ENCODE results near the gene OCEL1.

DNA sequence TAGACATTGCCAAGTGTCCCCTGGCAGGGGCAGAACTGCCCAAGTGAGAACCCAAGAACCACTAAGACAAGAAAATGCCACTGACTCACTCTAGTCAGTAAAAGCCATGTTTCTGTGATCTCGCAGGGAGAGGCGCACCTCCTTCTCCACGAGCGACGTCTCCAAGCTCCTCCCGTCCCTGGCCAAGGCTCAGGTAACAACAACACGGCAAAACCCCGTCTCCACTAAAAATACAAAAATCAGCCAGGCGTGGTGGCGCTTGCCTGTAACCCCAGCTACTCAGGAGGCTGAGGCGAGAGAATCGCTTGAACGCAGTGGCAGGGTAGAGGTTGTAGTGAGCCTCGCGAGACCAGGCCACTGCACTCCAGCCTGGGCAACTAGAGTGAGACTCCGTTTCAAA, 28.4 kb upstream of the OCEL1 start:
- TF ChIP-seq, protein P1, sequence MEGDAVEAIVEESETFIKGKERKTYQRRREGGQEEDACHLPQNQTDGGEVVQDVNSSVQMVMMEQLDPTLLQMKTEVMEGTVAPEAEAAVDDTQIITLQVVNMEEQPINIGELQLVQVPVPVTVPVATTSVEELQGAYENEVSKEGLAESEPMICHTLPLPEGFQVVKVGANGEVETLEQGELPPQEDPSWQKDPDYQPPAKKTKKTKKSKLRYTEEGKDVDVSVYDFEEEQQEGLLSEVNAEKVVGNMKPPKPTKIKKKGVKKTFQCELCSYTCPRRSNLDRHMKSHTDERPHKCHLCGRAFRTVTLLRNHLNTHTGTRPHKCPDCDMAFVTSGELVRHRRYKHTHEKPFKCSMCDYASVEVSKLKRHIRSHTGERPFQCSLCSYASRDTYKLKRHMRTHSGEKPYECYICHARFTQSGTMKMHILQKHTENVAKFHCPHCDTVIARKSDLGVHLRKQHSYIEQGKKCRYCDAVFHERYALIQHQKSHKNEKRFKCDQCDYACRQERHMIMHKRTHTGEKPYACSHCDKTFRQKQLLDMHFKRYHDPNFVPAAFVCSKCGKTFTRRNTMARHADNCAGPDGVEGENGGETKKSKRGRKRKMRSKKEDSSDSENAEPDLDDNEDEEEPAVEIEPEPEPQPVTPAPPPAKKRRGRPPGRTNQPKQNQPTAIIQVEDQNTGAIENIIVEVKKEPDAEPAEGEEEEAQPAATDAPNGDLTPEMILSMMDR (IDR thresholded peaks at IDR 0.05), result no peak
- TF ChIP-seq POLR2A (IDR thresholded peaks at IDR 0.05), result no peak
